GM21360 (cell line): ENCODE data around the gene CDHR5.
A peak's percentile ranks its signal among the peaks of the same experiment; 100 is the strongest.

Source experiments
- ATAC-seq: cut with Tn5 transposase; IDR thresholded peaks from one replicate; pipeline ENCODE4 v1.9.1; 2021; ENCODE audit warnings: mild to moderate bottlenecking, moderate library complexity; ENCODE audit not compliant: unreplicated experiment

Gene CDHR5

DNA sequence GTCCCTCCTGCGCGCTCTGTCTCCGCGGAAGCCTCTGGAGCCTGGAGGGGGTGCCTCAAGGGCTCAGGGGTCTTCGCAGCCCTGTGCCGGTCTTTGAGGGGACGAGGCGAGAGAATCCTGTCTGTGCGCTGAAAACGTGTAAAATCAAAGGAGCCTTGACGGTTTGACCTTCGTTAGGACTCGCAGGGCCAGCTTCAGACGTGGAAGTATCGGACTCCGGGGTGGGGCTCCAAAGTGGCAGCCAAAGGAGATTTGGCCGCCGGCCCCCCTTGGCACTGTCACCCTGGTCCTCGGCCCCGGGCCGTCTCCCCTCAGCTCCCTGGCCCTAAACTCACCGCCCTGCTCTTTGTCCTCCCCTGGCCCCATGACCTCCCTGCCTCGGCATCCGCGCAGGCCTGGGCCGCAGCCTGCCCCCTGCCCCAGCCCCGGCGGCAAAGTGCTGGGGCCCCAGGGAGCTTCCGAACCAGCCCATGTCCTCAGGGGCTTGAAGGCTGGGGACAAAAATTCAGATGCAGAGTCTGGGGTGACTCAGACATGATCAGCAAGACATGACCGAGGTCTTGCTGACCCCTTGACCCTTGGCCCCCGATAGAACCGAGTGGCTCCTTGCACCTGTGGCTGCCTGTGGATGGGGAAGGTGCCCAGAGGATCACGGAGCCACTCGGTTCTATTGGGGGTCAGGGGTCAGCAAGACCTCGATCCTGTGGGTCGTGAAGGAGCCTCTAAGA lies 55.4 kb downstream of the CDHR5 start:
- ATAC-seq, result no peak

DNA sequence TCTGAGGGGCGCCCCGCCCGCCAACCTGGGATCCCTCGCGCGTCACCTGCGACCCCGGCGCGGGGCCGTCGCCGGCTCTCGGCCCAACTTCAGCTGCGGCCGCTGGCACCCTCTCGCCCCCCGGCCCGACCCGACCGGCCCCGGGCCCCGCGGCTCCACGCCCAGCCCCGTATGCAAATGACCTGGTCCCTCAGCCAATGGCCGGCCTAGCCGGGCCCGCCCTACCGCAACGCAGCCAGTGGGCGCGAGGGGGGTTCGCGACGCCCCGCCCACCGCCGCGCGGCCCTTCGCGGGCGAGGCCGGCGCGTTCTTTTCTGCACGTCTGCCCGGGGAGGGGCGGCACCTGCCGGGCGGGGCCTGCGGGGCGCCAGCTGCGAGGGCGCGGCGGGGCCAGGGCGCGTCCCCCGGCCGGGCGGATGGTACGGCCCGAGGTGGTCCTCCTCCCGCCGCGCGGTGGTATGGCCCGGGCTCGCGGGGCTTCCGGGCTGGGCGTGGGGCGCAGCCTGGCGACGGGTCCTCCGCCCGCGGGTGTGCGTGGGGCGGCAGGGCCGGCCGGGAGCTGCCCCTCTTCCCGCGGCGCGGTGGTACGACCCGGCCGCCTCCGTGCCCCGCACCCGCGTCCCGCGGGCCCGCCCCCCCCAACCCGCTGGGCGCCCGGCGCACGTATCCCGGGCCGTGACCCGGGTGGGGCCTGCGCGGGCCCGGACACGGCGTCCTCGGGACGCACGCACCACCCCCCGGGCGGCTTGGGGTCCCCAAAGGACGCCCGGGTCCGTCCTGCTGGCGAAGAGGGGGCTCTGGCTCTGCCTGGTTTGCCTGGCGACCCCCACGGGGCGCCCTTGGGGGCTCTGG lies 56.2 kb downstream of the CDHR5 start:
- peak; percentile 78 for ATAC-seq

DNA sequence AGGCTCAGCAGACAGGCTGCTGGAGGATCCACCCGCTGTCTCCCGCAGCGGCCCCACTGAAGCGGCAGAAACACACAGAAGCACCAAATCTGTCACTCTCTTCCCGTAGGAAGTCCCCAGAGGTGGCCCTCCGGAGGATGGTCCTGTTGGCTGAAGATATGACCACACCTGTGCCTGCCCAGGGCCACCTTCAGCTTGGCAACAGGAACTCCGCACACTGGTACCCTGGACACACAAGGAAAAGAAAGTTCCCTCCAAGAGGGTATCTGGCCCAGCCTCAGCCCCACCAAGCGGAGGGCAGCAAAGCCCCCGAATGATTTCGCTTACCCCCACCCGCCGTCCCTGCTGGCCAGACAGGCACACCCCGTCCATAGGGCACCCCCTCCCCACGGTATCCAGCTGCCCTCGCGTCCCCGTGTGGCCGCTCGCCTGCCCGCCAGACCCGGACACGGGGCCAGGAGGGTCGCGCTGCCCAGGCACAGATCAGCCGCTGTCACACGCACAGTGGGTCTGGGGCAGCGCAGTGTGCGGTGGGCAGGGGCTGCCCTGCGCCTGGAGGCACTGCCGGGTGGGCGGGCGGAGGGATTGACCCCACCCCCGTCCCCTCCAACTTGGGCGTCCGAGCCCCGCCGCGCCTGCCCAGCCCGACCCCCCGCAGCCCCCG lies 57.0 kb downstream of the CDHR5 start:
- peak; percentile 1 for ATAC-seq

DNA sequence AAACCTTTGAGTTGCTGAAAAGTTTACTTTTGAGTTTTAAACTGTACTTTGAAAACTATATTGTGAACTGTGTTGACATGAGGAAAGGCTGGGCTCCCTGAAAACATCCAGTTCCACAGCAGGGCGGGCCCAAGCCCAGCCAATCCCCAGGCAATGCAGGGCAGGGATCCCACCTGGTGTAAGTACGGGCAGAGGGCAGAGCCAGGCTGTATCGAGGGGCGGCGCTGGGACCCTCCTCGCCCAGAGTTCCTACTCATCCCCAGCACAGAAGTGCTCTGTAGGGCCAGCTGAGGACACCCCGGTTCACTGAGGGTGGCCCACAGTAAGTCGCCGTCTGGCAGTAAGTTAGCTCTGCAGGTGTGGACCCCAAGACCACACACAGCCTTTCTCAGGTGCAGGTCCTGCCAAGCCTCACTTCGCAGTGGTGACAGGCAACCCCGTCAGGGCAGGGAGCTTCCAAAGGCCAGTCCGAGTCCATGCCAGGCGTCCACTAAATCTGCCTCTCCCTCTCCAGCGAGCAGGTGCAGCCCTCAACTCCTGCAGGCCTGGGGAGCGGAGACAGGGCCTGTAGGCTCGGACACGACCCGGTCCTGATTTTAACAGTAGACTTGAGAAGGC lies 57.6 kb downstream of the CDHR5 start:
- ATAC-seq, result no peak
